ENCODE measurements around the gene SH2D3A.

DNA sequence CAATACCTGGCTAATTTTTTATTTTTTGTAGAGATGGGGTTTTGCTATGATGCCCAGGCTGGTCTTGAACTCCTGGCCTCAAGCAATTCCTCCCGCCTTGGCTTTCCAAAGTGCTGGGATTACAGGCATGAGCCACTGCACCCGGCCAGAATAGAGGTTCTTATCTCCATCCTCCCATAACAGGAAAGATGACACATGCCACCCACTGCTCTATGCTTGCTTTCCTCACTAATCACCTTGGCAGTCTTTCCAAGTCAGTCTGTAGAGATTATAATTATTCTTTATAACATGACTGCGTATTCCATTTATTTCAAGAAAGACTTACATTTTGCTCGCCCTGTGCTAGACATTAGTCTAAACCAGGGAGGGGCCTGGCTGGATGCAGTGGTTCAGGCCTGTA lies 12.0 kb upstream of the SH2D3A start:
- TF ChIP-seq, protein P1, sequence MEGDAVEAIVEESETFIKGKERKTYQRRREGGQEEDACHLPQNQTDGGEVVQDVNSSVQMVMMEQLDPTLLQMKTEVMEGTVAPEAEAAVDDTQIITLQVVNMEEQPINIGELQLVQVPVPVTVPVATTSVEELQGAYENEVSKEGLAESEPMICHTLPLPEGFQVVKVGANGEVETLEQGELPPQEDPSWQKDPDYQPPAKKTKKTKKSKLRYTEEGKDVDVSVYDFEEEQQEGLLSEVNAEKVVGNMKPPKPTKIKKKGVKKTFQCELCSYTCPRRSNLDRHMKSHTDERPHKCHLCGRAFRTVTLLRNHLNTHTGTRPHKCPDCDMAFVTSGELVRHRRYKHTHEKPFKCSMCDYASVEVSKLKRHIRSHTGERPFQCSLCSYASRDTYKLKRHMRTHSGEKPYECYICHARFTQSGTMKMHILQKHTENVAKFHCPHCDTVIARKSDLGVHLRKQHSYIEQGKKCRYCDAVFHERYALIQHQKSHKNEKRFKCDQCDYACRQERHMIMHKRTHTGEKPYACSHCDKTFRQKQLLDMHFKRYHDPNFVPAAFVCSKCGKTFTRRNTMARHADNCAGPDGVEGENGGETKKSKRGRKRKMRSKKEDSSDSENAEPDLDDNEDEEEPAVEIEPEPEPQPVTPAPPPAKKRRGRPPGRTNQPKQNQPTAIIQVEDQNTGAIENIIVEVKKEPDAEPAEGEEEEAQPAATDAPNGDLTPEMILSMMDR (tag by site-specific recombination; IDR thresholded peaks at IDR 0.05): no peak
- TF ChIP-seq ZNF175 (tag by site-specific recombination; IDR thresholded peaks at IDR 0.05) (no peak), ZNF274 (IDR thresholded peaks at IDR 0.05; ENCODE audit: low read length) (no peak), ZNF274 (tag by site-specific recombination; IDR thresholded peaks at IDR 0.05; ENCODE audit: borderline replicate concordance) (no peak), ZNF510 (tag by site-specific recombination; IDR thresholded peaks at IDR 0.05; ENCODE audit: insufficient replicate concordance) (no peak), WT1 (tag by site-specific recombination; IDR thresholded peaks at IDR 0.05) (no peak), ZNF292 (tag by site-specific recombination; IDR thresholded peaks at IDR 0.05; ENCODE audit: borderline replicate concordance, low read depth) (no peak), MYNN (tag by site-specific recombination; IDR thresholded peaks at IDR 0.05; ENCODE audit: borderline replicate concordance) (no peak), ZNF114 (tag by site-specific recombination; IDR thresholded peaks at IDR 0.05) (no peak), ZNF768 (tag by site-specific recombination; IDR thresholded peaks at IDR 0.05) (no peak)
- TF ChIP-seq, protein P2, sequence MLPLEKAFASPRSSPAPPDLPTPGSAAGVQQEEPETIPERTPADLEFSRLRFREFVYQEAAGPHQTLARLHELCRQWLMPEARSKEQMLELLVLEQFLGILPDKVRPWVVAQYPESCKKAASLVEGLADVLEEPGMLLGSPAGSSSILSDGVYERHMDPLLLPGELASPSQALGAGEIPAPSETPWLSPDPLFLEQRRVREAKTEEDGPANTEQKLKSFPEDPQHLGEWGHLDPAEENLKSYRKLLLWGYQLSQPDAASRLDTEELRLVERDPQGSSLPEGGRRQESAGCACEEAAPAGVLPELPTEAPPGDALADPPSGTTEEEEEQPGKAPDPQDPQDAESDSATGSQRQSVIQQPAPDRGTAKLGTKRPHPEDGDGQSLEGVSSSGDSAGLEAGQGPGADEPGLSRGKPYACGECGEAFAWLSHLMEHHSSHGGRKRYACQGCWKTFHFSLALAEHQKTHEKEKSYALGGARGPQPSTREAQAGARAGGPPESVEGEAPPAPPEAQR (tag by site-specific recombination; IDR thresholded peaks at IDR 0.05): no peak
- TF ChIP-seq, protein P3, sequence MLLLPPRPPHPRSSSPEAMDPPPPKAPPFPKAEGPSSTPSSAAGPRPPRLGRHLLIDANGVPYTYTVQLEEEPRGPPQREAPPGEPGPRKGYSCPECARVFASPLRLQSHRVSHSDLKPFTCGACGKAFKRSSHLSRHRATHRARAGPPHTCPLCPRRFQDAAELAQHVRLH (tag by site-specific recombination; IDR thresholded peaks at IDR 0.05): no peak
- TF ChIP-seq, protein P4, sequence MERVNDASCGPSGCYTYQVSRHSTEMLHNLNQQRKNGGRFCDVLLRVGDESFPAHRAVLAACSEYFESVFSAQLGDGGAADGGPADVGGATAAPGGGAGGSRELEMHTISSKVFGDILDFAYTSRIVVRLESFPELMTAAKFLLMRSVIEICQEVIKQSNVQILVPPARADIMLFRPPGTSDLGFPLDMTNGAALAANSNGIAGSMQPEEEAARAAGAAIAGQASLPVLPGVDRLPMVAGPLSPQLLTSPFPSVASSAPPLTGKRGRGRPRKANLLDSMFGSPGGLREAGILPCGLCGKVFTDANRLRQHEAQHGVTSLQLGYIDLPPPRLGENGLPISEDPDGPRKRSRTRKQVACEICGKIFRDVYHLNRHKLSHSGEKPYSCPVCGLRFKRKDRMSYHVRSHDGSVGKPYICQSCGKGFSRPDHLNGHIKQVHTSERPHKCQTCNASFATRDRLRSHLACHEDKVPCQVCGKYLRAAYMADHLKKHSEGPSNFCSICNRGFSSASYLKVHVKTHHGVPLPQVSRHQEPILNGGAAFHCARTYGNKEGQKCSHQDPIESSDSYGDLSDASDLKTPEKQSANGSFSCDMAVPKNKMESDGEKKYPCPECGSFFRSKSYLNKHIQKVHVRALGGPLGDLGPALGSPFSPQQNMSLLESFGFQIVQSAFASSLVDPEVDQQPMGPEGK (tag by site-specific recombination; IDR thresholded peaks at IDR 0.05): no peak
- TF ChIP-seq, protein P5, sequence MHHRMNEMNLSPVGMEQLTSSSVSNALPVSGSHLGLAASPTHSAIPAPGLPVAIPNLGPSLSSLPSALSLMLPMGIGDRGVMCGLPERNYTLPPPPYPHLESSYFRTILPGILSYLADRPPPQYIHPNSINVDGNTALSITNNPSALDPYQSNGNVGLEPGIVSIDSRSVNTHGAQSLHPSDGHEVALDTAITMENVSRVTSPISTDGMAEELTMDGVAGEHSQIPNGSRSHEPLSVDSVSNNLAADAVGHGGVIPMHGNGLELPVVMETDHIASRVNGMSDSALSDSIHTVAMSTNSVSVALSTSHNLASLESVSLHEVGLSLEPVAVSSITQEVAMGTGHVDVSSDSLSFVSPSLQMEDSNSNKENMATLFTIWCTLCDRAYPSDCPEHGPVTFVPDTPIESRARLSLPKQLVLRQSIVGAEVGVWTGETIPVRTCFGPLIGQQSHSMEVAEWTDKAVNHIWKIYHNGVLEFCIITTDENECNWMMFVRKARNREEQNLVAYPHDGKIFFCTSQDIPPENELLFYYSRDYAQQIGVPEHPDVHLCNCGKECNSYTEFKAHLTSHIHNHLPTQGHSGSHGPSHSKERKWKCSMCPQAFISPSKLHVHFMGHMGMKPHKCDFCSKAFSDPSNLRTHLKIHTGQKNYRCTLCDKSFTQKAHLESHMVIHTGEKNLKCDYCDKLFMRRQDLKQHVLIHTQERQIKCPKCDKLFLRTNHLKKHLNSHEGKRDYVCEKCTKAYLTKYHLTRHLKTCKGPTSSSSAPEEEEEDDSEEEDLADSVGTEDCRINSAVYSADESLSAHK (tag by site-specific recombination; IDR thresholded peaks at IDR 0.05): no peak
- TF ChIP-seq, protein P6, sequence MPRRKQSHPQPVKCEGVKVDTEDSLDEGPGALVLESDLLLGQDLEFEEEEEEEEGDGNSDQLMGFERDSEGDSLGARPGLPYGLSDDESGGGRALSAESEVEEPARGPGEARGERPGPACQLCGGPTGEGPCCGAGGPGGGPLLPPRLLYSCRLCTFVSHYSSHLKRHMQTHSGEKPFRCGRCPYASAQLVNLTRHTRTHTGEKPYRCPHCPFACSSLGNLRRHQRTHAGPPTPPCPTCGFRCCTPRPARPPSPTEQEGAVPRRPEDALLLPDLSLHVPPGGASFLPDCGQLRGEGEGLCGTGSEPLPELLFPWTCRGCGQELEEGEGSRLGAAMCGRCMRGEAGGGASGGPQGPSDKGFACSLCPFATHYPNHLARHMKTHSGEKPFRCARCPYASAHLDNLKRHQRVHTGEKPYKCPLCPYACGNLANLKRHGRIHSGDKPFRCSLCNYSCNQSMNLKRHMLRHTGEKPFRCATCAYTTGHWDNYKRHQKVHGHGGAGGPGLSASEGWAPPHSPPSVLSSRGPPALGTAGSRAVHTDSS (tag by site-specific recombination; IDR thresholded peaks at IDR 0.05): no peak

All from HEK293 (cell line).